Vagina (tissue), 2 donors: ENCODE data around the gene COG1. TPM values are rescaled to one million over a fixed set of nuclear protein-coding genes. Genes with fewer than 3 reads are reported as not detected.
"Not testable (repeated sequence)": the region's sequence is repeated elsewhere in the genome, so short reads cannot be mapped to it uniquely, and the experiment has no call there.

Experiments used
- DNase-seq, 2 donors: peaks; one replicate each; pipeline ENCODE4 v3.0.0-alpha.2; 2017; ENCODE audit errors: extremely low spot score in 2 of 2
- H3K27ac ChIP-seq: fragments of 200-600 bp; sonication (generic); one replicate; pipeline ENCODE4 v1.5.1; 2019
- H3K27me3 ChIP-seq: fragments of 200-600 bp; sonication (generic); one replicate; pipeline ENCODE4 v1.5.1; 2019
- H3K36me3 ChIP-seq, 2 donors: fragments of 200-600 bp; sonication (generic); one replicate each; pipeline ENCODE4 v1.5.1; 2017 to 2019
- H3K4me1 ChIP-seq: fragments of 200-600 bp; sonication (generic); one replicate; pipeline ENCODE4 v1.5.1; 2019
- H3K4me3 ChIP-seq, 2 donors: fragments of 200-600 bp; sonication (generic); 1 replicate in 1 of 2; 2 replicates in 1 of 2; pipeline ENCODE4 v1.5.1; 2016 to 2019
- H3K9me3 ChIP-seq: fragments of 200-600 bp; sonication (generic); one replicate; pipeline ENCODE4 v1.5.1; 2019
- POLR2A ChIP-seq, 2 donors: fragments of 450-650 bp; IDR thresholded peaks; one replicate each; pipeline ENCODE4 v1.6.1; 2017; ENCODE audit warnings: antibody characterized with exemption in 2 of 2, mild to moderate bottlenecking in 2 of 2, moderate library complexity in 2 of 2
- POLR2AphosphoS5 ChIP-seq, 2 donors: sonication (generic); formaldehyde crosslinking; IDR thresholded peaks; one replicate each; pipeline ENCODE4 v1.9.0; 2017; ENCODE audit warnings: antibody characterized with exemption in 2 of 2, mild to moderate bottlenecking in 2 of 2, low read depth in 1 of 2; ENCODE audit not compliant: insufficient read depth in 1 of 2
- intact Hi-C: fragments of 100-400 bp; cut with DNase I; formaldehyde crosslinking; loops from one replicate; pipeline ENCODE4 v1.15.1; 2023
- total RNA-seq: library from RNA; depleted of rRNA; stranded (reverse); fragments of >200 nt; gene quantifications from one replicate; pipeline ENCODE4 v1.2.3, GENCODE V29; 2016
- TF ChIP-seq, protein P1 (sequence below), 3 experiments: fragments of 450-650 bp in 2 of 3; fragments of 200-600 bp in 1 of 3; sonication (generic) in 1 of 3; IDR thresholded peaks; one replicate each; pipeline ENCODE4 v1.5.1; 2017 to 2019; ENCODE audit warnings: antibody characterized with exemption in 3 of 3, mild to moderate bottlenecking in 2 of 3, moderate library complexity in 2 of 3

COG1 gene, protein sequence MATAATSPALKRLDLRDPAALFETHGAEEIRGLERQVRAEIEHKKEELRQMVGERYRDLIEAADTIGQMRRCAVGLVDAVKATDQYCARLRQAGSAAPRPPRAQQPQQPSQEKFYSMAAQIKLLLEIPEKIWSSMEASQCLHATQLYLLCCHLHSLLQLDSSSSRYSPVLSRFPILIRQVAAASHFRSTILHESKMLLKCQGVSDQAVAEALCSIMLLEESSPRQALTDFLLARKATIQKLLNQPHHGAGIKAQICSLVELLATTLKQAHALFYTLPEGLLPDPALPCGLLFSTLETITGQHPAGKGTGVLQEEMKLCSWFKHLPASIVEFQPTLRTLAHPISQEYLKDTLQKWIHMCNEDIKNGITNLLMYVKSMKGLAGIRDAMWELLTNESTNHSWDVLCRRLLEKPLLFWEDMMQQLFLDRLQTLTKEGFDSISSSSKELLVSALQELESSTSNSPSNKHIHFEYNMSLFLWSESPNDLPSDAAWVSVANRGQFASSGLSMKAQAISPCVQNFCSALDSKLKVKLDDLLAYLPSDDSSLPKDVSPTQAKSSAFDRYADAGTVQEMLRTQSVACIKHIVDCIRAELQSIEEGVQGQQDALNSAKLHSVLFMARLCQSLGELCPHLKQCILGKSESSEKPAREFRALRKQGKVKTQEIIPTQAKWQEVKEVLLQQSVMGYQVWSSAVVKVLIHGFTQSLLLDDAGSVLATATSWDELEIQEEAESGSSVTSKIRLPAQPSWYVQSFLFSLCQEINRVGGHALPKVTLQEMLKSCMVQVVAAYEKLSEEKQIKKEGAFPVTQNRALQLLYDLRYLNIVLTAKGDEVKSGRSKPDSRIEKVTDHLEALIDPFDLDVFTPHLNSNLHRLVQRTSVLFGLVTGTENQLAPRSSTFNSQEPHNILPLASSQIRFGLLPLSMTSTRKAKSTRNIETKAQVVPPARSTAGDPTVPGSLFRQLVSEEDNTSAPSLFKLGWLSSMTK
- 30.9 TPM for total RNA-seq

DNA sequence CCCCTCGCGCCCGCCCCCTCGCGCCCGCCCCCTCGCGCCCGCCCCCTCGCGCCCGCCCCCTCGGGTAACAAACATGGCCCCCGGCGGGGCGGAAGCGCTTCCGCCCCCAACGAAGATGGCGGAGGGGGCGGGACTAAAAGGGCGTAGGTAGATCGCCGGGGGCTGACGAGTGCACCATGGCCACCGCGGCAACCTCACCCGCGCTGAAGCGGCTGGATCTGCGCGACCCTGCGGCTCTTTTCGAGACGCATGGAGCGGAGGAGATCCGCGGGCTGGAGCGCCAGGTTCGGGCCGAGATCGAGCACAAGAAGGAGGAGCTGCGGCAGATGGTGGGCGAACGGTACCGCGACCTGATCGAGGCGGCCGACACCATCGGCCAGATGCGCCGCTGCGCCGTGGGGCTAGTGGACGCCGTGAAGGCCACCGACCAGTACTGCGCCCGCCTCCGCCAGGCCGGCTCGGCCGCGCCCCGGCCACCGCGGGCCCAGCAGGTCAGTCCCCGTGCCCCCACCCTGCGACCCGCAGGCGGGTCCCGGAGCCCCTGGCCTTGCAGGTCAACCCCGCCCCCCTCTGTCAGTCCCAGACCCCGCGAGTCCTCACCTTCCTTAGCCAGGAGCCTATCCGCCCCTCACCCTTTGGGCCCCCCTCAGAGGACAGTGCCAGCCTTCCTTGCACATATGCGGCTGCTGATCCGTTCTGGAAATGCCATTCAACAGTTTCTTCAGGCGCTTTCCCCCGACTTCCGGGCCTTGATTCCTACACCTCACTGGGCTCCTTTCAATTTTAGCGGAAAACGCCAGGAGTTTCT lies at the start of gene COG1:
TSS of gene COG1 (plus strand) at position 162 of the 808 bp plus-strand sequence. CDS start at position 177, 15 bp downstream.
- no peak for DNase-seq
- peaks cover 19% of the 10 kb centered on the region for H3K4me1 ChIP-seq
- H3K27me3 ChIP-seq = no peaks in the 10 kb centered on the region
- peak within 1 kb of the TSS; percentile 90 to 96 for H3K4me3 ChIP-seq
- peaks cover 0 to 18% of the 10 kb centered on the region in 2 donors for H3K36me3 ChIP-seq
- peak within 1 kb of the TSS; percentile 88 for H3K27ac ChIP-seq
- H3K9me3 ChIP-seq = no peaks in the 10 kb centered on the region
- TF ChIP-seq, protein P1, sequence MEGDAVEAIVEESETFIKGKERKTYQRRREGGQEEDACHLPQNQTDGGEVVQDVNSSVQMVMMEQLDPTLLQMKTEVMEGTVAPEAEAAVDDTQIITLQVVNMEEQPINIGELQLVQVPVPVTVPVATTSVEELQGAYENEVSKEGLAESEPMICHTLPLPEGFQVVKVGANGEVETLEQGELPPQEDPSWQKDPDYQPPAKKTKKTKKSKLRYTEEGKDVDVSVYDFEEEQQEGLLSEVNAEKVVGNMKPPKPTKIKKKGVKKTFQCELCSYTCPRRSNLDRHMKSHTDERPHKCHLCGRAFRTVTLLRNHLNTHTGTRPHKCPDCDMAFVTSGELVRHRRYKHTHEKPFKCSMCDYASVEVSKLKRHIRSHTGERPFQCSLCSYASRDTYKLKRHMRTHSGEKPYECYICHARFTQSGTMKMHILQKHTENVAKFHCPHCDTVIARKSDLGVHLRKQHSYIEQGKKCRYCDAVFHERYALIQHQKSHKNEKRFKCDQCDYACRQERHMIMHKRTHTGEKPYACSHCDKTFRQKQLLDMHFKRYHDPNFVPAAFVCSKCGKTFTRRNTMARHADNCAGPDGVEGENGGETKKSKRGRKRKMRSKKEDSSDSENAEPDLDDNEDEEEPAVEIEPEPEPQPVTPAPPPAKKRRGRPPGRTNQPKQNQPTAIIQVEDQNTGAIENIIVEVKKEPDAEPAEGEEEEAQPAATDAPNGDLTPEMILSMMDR (IDR thresholded peaks at IDR 0.05) = no peak
- TF ChIP-seq POLR2AphosphoS5 (IDR thresholded peaks at IDR 0.05; ENCODE audit: insufficient read depth in 1 of 2, low read depth in 1 of 2) (peak in 1 of 2 donors; percentile 68), POLR2A (IDR thresholded peaks at IDR 0.05) (peak in 1 of 2 donors; percentile 27)
- intact Hi-C loops = loop anchor here (5.0 to 10.0 kb wide), 2 partner anchors 39 to 112 kb away; a partner anchor contains a TSS

DNA sequence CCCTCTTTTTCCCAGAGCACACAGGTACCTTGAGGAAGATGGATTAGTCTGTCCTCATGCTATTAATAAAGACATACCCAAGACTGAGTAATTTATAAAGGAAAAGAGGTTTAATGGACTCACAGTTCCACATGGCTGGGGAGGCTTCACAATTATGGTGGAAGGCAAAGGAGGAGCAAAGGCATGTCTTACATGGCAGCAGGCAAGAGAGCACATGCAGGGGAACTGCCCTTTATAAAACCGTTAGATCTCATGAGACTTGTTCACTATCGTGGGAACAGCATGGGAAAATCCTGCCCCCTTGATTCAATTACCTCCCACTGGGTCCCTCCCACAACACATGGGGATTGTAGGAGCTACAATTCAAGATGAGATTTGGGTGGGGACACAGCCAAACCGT lies 48.6 kb upstream of the COG1 start:
- DNase-seq = not testable (repeated sequence)

DNA sequence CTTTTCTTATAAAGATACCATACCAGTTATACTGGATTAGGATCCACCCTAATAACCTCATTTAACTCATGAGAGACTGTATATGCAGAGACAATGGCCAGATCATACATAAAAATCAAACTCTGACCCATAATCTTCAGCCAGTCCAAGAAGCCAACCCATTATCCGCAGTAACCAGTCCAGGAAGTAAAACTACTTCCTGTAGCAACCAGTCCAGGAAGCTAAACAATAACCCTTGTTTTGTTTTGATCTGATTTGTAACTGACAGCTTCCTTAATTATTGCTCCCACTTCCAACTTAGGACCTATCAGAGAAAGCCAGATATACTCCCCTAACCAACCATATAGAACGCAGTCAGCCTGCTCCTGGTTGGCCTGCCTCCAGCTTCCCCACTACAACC lies 47.2 kb upstream of the COG1 start:
- no peak overlapping the region for H3K4me3 ChIP-seq
- no peaks in the 10 kb centered on the region for H3K9me3 ChIP-seq
- H3K27ac ChIP-seq = no peak overlapping the region
- no peaks in the 10 kb centered on the region for H3K27me3 ChIP-seq
- TF ChIP-seq POLR2A (IDR thresholded peaks at IDR 0.05) = no peak
- TF ChIP-seq, protein P1 (IDR thresholded peaks at IDR 0.05) = no peak
- no peak for TF ChIP-seq POLR2AphosphoS5 (IDR thresholded peaks at IDR 0.05; ENCODE audit: insufficient read depth in 1 of 2, low read depth in 1 of 2)
- no peaks in the 10 kb centered on the region for H3K36me3 ChIP-seq
- no peak for DNase-seq
- intact Hi-C loops = no loop called here
- no peaks in the 10 kb centered on the region for H3K4me1 ChIP-seq

More for the DNA sequence above, 48.6 kb upstream of the COG1 start:
- H3K4me1 ChIP-seq, H3K4me3 ChIP-seq, H3K36me3 ChIP-seq, H3K27ac ChIP-seq, intact Hi-C loops, H3K9me3 ChIP-seq, H3K27me3 ChIP-seq: not testable (repeated sequence)

DNA sequence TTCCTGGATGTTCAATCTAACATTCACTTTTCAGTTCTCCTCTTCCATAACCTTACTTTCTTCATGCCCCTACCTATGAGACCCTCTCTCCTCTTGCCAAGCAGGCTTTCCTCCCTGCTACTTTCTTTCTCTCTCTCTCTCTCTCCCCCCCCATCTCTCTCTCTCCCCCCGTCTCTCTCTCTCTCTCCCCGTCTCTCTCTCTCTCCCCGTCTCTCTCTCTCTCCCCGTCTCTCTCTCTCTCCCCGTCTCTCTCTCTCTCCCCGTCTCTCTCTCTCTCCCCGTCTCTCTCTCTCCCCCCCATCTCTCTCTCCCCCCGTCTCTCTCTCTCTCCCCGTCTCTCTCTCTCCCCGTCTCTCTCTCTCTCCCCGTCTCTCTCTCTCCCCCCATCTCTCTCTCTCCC lies 45.1 kb upstream of the COG1 start:
- DNase-seq, H3K9me3 ChIP-seq, H3K4me1 ChIP-seq, H3K27ac ChIP-seq, H3K27me3 ChIP-seq, H3K4me3 ChIP-seq, intact Hi-C loops, H3K36me3 ChIP-seq: not testable (repeated sequence)

DNA sequence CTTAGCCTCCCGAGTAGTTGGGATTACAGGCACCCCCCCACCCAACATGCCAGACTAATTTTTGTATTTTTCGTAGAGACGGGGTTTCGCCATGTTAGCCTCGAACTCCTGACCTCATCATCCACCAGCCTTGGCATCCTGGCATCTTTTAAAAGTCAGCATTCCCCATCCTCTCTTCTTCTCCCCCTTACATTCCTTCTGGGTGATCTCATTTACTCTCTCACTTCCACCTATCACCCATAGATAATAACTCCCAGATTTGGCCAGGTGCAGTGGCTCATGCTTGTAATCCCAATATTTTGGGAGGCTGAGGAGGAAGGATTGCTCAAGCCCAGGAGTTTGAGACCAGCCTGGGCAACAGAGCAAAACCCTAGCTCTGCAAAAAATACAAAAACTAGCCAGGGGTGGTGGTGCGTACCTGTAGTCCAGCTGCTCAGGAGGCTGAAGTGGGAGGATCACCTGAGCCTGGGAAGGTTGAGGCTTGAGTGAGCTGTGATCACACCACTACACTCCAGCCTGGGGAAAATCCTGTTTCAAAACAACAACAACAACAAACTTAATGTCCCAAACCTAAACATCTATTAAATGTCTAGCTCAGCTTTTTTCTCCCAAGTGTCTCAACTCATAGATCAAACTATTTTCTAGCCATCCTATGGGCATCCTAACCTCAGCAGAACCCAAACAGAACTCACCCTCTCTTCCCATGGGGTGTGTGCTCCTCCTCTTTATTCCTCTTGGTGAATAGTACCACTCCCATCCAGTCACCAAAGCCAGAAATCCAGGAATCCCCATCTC lies 44.1 kb upstream of the COG1 start:
- Histone ChIP-seq H3K27me3 (no peaks in the 10 kb centered on the region), H3K4me3 (no peak overlapping the region), H3K36me3 (no peaks in the 10 kb centered on the region), H3K27ac (no peak overlapping the region), H3K4me1 (no peaks in the 10 kb centered on the region), H3K9me3 (no peaks in the 10 kb centered on the region)
- intact Hi-C loops = no loop called here
- TF ChIP-seq POLR2AphosphoS5 (IDR thresholded peaks at IDR 0.05; ENCODE audit: insufficient read depth in 1 of 2, low read depth in 1 of 2) (no peak), POLR2A (IDR thresholded peaks at IDR 0.05) (no peak)
- TF ChIP-seq, protein P1 (IDR thresholded peaks at IDR 0.05) = no peak
- no peak for DNase-seq

DNA sequence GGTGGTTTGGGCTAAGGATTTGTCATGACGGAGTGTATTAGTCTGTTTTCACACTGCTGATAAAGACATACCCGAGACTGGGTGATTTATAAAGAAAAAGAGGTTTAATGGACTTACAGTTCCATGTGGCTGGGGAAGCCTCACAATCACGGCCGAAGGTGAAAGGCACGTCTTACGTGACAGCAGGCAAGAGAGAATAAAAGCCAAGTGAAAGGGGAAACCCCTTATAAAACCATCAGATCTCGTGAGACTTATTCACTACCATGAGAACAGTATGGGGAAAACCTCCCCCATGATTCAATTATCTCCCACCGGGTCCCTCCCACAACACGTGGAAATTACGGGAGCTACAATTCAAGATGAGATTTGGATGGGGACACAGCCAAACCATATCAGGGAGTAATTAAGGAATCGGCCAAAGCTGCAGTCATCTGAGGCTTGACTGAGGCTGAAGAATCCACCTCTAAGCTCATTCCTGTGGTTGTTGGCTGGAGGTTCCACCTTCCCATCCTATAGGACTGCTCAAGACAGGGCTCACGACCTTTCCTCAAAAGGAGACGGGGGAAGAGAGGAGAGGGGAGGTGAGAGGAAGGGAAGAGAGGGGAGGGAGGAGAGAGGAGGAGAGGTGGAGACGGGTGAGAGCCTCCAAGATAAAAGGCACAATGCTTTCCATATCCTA lies 42.1 kb upstream of the COG1 start:
- not testable (repeated sequence) for H3K4me3 ChIP-seq, H3K36me3 ChIP-seq, H3K27ac ChIP-seq, H3K27me3 ChIP-seq, H3K9me3 ChIP-seq, DNase-seq, H3K4me1 ChIP-seq
- intact Hi-C loops = loop anchor here (10.0 kb wide), 2 partner anchors 166 to 426 kb away; no protein-coding TSS in a partner anchor
